ENCODE data around the gene DAAM1. TPM values are rescaled to one million over a fixed set of nuclear protein-coding genes. Genes with fewer than 3 reads are reported as not detected.

DAAM1 gene
- total RNA-seq, 1 donor, result 19.5 TPM

- Histone ChIP-seq H3K27me3 (ENCODE audit: insufficient read depth, low read length) (no peaks in the 10 kb centered on the region), H3K9me3 (ENCODE audit: low read depth, low read length) (no peaks in the 10 kb centered on the region), H3K4me3 (ENCODE audit: insufficient read depth, low read length) (no peak overlapping the region), H4K20me1 (ENCODE audit: insufficient read depth, low read length) (no peaks in the 10 kb centered on the region), H3K27ac (ENCODE audit: low read depth, low read length) (no peak overlapping the region), H3K36me3 (ENCODE audit: insufficient read depth, low read length) (no peaks in the 10 kb centered on the region), H3K4me1 (ENCODE audit: insufficient read depth, low read length) (peaks cover 9% of the 10 kb centered on the region), H3K4me2 (ENCODE audit: insufficient read depth, low read length) (no peak overlapping the region), H3K79me2 (ENCODE audit: insufficient read depth, low read length) (peaks cover 16% of the 10 kb centered on the region), H2AFZ (ENCODE audit: low read length) (no peak overlapping the region)
- DNase-seq (ENCODE audit: insufficient read length, low spot score, missing footprints), result no peak
- peak; percentile 20 for TF ChIP-seq CTCF (IDR thresholded peaks at IDR 0.05; ENCODE audit: extremely low read depth, low read depth, low read length)
Observed at GRCh38 chr14:59262717-59263454, 74.4 kb downstream of the DAAM1 start.

GRCh38 chr14:59265808-59266207 is 77.3 kb downstream of the DAAM1 start:
- Histone ChIP-seq H3K36me3 (ENCODE audit: insufficient read depth, low read length) (no peaks in the 10 kb centered on the region), H4K20me1 (ENCODE audit: insufficient read depth, low read length) (no peaks in the 10 kb centered on the region), H3K9me3 (ENCODE audit: low read depth, low read length) (no peaks in the 10 kb centered on the region), H3K4me3 (ENCODE audit: insufficient read depth, low read length) (no peak overlapping the region), H3K4me2 (ENCODE audit: insufficient read depth, low read length) (no peak overlapping the region), H3K79me2 (ENCODE audit: insufficient read depth, low read length) (peaks cover 7% of the 10 kb centered on the region), H2AFZ (ENCODE audit: low read length) (no peak overlapping the region), H3K4me1 (ENCODE audit: insufficient read depth, low read length) (peaks cover 9% of the 10 kb centered on the region), H3K27ac (ENCODE audit: low read depth, low read length) (no peak overlapping the region), H3K27me3 (ENCODE audit: insufficient read depth, low read length) (no peaks in the 10 kb centered on the region)
- no peak for DNase-seq (ENCODE audit: insufficient read length, low spot score, missing footprints)
- no peak for TF ChIP-seq CTCF (IDR thresholded peaks at IDR 0.05; ENCODE audit: extremely low read depth, low read depth, low read length)

GRCh38 chr14:59267046-59267445 is 78.6 kb downstream of the DAAM1 start:
- no peak overlapping the region for H3K4me3 ChIP-seq (ENCODE audit: insufficient read depth, low read length)
- H3K4me2 ChIP-seq (ENCODE audit: insufficient read depth, low read length), result no peak overlapping the region
- H3K4me1 ChIP-seq (ENCODE audit: insufficient read depth, low read length), result peaks cover 17% of the 10 kb centered on the region
- no peaks in the 10 kb centered on the region for H3K27me3 ChIP-seq (ENCODE audit: insufficient read depth, low read length)
- H4K20me1 ChIP-seq (ENCODE audit: insufficient read depth, low read length), result no peaks in the 10 kb centered on the region
- H3K36me3 ChIP-seq (ENCODE audit: insufficient read depth, low read length), result no peaks in the 10 kb centered on the region
- no peaks in the 10 kb centered on the region for H3K9me3 ChIP-seq (ENCODE audit: low read depth, low read length)
- TF ChIP-seq CTCF (IDR thresholded peaks at IDR 0.05; ENCODE audit: extremely low read depth, low read depth, low read length), result no peak
- peak; percentile 58 for DNase-seq (ENCODE audit: insufficient read length, low spot score, missing footprints)
- no peaks in the 10 kb centered on the region for H3K79me2 ChIP-seq (ENCODE audit: insufficient read depth, low read length)
- H3K27ac ChIP-seq (ENCODE audit: low read depth, low read length), result no peak overlapping the region
- no peak overlapping the region for H2AFZ ChIP-seq (ENCODE audit: low read length)

GRCh38 chr14:59268011-59268410 is 79.5 kb downstream of the DAAM1 start:
- no peak overlapping the region for H3K4me3 ChIP-seq (ENCODE audit: insufficient read depth, low read length)
- H3K79me2 ChIP-seq (ENCODE audit: insufficient read depth, low read length), result no peaks in the 10 kb centered on the region
- no peak overlapping the region for H3K4me2 ChIP-seq (ENCODE audit: insufficient read depth, low read length)
- no peaks in the 10 kb centered on the region for H3K9me3 ChIP-seq (ENCODE audit: low read depth, low read length)
- no peaks in the 10 kb centered on the region for H3K27me3 ChIP-seq (ENCODE audit: insufficient read depth, low read length)
- H3K27ac ChIP-seq (ENCODE audit: low read depth, low read length), result no peak overlapping the region
- no peak overlapping the region for H2AFZ ChIP-seq (ENCODE audit: low read length)
- peaks cover 20% of the 10 kb centered on the region for H3K4me1 ChIP-seq (ENCODE audit: insufficient read depth, low read length)
- no peaks in the 10 kb centered on the region for H4K20me1 ChIP-seq (ENCODE audit: insufficient read depth, low read length)
- no peaks in the 10 kb centered on the region for H3K36me3 ChIP-seq (ENCODE audit: insufficient read depth, low read length)
- TF ChIP-seq CTCF (IDR thresholded peaks at IDR 0.05; ENCODE audit: extremely low read depth, low read depth, low read length), result no peak
- DNase-seq (ENCODE audit: insufficient read length, low spot score, missing footprints), result no peak

Measured in osteoblast (primary cell).